A549 (cell line): Measurements from ENCODE around the gene KLHDC3.

Experiments
- CEBPB ChIP-seq, 2 experiments: fragments of >200 bp in 1 of 2; sonication (Bioruptor Twin) in 1 of 2; formaldehyde crosslinking in 1 of 2; IDR thresholded peaks; 2 replicates each; pipeline ENCODE4 v1.6.1; 2012 to 2016
- CHD2 ChIP-seq: fragments of 150-350 bp; IDR thresholded peaks from 2 replicates; pipeline ENCODE4 v1.6.1; 2014; ENCODE audit warnings: low read length; ENCODE audit not compliant: partially characterized antibody
- GATA3 ChIP-seq: IDR thresholded peaks from 2 replicates; pipeline ENCODE4 v1.6.1; 2012; ENCODE audit warnings: borderline replicate concordance
- JUNB ChIP-seq: fragments of >200 bp; sonication (Bioruptor Twin); formaldehyde crosslinking; IDR thresholded peaks from 2 replicates; pipeline ENCODE4 v1.6.1; 2016
- KDM1A ChIP-seq: fragments of 200-600 bp; sonication (generic); IDR thresholded peaks from 2 replicates; pipeline ENCODE4 v1.6.1; 2016; ENCODE audit warnings: low read depth, mild to moderate bottlenecking
- POLR2A ChIP-seq: IDR thresholded peaks from 2 replicates; pipeline ENCODE4 v1.6.1; 2012; ENCODE audit warnings: mild to moderate bottlenecking, low read length
- RFX5 ChIP-seq: fragments of 450-650 bp; IDR thresholded peaks from 2 replicates; pipeline ENCODE4 v1.7.1; 2014; ENCODE audit warnings: antibody characterized with exemption, mild to moderate bottlenecking, moderate library complexity
- SMC3 ChIP-seq: fragments of >200 bp; sonication (Bioruptor Twin); formaldehyde crosslinking; IDR thresholded peaks from 3 replicates; pipeline ENCODE4 v1.6.1; 2018; ENCODE audit warnings: inconsistent platforms
- TF ChIP-seq, protein P1 (sequence below): fragments of >200 bp; sonication (Bioruptor Twin); formaldehyde crosslinking; IDR thresholded peaks from 3 replicates; pipeline ENCODE4 v1.5.1; 2016
- TF ChIP-seq, protein P2 (sequence below): IDR thresholded peaks from 2 replicates; pipeline ENCODE4 v1.6.1; 2012; ENCODE audit warnings: low read depth, borderline replicate concordance

DNA sequence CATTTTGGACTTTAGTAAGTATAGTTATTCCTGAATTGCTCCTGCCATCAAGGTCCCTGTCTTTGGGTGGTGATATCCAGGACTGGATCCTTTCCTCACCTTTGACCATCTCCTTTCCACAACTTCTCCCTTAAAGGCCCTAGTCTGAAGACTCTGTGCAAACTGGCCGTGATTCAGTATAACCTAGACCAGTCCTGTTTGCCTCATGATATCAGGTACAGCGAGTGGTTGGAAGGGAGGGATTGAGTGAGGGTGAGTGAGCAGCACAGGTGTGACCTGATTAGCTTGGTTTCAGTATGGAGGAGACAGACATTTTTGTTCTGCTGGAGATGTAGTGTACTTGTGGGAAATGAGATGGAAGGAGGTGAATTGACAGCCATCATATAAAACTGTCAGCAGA lies 5.1 kb downstream of the KLHDC3 start:
- TF ChIP-seq KDM1A (no peak), POLR2A (no peak), SMC3 (no peak), JUNB (no peak), GATA3 (no peak), CEBPB (IDR thresholded peaks at IDR 0.05) (no peak), RFX5 (no peak), CHD2 (no peak)
- TF ChIP-seq, protein P1, sequence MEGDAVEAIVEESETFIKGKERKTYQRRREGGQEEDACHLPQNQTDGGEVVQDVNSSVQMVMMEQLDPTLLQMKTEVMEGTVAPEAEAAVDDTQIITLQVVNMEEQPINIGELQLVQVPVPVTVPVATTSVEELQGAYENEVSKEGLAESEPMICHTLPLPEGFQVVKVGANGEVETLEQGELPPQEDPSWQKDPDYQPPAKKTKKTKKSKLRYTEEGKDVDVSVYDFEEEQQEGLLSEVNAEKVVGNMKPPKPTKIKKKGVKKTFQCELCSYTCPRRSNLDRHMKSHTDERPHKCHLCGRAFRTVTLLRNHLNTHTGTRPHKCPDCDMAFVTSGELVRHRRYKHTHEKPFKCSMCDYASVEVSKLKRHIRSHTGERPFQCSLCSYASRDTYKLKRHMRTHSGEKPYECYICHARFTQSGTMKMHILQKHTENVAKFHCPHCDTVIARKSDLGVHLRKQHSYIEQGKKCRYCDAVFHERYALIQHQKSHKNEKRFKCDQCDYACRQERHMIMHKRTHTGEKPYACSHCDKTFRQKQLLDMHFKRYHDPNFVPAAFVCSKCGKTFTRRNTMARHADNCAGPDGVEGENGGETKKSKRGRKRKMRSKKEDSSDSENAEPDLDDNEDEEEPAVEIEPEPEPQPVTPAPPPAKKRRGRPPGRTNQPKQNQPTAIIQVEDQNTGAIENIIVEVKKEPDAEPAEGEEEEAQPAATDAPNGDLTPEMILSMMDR: no peak
- TF ChIP-seq, protein P2, sequence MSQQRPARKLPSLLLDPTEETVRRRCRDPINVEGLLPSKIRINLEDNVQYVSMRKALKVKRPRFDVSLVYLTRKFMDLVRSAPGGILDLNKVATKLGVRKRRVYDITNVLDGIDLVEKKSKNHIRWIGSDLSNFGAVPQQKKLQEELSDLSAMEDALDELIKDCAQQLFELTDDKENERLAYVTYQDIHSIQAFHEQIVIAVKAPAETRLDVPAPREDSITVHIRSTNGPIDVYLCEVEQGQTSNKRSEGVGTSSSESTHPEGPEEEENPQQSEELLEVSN: no peak
